HT1080 (cell line): ENCODE data around the gene DNAJB12. TPM values are rescaled to one million over a fixed set of nuclear protein-coding genes. Genes with fewer than 3 reads are reported as not detected.
"Not testable (repeated sequence)": the region's sequence is repeated elsewhere in the genome, so short reads cannot be mapped to it uniquely, and the experiment has no call there.

Experiments
- DNase-seq: peaks from one replicate; pipeline ENCODE4 v3.0.0-alpha.2; 2015; ENCODE audit warnings: low read depth
- polyA plus RNA-seq, 2 experiments: library from polyadenylated mRNA; depleted of rRNA; stranded (reverse); fragments of >200 nt; gene quantifications; 2 replicates each; pipeline ENCODE4 v1.2.3, GENCODE V29; 2015
- total RNA-seq: library from RNA; depleted of rRNA; stranded (reverse); fragments of >200 nt; shearing (Covaris generic); gene quantifications from 2 replicates; pipeline ENCODE4 v1.2.3, GENCODE V29; 2014; rRNA removed

Gene DNAJB12
- total RNA-seq, result 43.8 and 53.5 TPM in 2 replicates
- polyA plus RNA-seq (2015; cell fraction: cytosol; rRNA removed), result 30.4 and 32.9 TPM in 2 replicates
- 32.7 and 33.9 TPM in 2 replicates for polyA plus RNA-seq (2015; cell fraction: nucleus; rRNA removed)

GRCh38 chr10:72354356-72355213 lies at the start of gene DNAJB12:
TSS of gene DNAJB12 (minus strand) at chr10:72354919. CDS start at chr10:72354897, 22 bp downstream.
- DNase-seq, result peak; percentile 97

DNA sequence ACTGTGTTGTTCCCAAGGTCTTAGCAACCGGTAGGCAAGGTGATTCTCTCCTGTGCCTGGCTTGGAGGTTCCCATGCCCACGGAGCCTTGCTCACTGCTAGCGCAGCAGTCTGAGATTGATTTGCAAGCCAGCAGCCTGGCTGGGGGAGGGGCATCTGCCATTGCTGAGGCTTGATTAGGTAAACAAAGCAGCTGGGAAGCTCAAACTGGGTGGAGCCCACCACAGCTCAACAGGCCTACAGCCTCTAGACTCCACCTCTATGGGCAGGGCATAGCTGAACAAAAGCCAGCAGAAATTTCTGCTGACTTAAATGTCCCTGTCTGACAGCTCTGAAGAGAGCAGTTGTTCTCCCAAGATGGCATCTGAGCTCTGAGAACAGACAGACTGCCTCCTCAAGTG lies 40.9 kb upstream of the DNAJB12 start:
- DNase-seq, result not testable (repeated sequence)

GRCh38 chr10:72392571-72392970 lies 37.9 kb upstream of the DNAJB12 start:
- no peak for DNase-seq

DNA sequence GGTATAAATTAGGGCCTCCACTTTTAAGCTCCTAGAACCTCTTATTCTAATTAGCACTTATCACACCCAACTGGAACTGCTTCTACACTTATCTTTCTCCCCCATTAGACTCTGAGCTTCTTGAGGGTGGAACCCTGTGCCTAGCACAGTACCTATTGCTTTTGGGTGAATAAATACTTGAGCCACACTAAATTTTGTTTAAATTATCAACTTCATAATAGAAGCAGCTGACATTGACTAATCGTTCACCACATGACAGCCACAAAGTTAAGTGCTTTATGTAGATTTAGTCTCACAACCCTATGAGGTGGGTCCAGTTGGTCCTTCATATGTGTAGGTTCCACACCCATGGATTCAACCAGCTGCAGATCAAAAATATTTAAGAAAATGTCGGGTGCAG lies 36.0 kb upstream of the DNAJB12 start:
- DNase-seq, result no peak

- DNase-seq, result no peak
Measured at GRCh38 chr10:72389716-72390115, 35.0 kb upstream of the DNAJB12 start.

DNA sequence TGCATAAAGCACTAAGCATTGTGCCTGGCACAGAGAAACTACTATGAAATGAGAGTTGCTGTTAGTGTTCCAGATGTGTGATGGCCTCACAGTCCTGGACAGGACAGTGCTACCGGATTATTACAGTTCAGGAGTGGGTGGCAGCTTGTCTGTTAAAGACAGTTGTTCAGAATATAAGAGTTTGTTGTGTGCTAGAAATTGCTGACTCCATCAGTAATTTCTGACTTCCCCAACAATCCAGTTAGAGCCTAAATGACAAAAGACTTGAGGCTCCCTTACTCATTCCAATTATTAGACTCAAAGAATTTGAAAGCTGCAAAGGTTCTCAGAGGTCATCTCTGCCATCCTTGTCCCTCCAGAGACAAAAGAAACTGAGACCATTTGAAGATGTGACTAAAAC lies 34.3 kb upstream of the DNAJB12 start:
- DNase-seq, result no peak

DNA sequence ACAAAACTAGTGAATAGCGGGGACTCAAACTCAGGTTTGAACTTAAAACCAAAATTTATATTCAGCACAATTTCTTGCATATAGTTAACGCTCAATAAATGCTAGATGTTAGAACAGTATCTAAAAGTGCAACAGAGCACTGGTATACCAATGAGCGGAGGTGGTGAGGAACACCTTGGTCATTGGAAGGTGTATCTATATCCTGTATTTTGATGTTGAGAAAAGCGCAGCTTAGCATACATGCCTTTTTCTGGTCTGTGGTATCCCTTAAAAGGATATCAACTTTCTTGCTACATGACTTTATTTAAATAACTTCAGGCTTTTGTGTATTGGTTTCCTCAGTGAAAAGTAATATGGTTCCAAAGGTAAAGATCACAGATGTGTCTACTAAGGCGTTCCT lies 33.3 kb upstream of the DNAJB12 start:
- DNase-seq, result no peak

DNA sequence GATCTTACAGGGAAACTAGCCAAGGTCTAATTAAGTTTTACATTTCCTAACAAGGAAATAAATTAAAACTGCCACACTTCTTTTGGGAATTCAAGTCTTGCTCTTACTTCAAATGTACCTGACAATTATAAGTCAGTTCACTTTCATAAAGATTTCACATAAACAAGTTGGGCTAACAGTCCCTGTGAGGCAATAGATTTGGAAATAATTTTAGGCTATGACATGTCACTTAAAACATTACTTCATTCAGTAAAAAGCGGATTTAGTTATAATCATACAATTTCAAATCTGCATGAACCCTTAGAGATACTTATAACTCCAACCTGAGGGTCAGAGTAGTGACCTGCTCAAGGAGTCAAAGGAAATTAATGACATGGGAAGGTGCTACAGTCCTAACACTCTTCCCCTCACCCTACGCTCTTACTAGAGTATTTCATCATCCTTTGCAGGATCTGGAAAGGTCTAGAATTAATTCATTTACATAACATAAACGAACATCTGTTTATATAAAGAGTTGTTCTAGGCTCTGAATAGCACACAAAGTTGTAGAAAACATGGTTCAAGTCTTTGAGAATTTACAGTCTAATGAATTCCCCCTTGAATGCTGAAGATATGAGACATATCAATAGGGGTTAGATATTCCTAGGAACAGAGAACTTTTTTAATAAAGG lies 32.3 kb upstream of the DNAJB12 start:
- DNase-seq, result no peak

DNA sequence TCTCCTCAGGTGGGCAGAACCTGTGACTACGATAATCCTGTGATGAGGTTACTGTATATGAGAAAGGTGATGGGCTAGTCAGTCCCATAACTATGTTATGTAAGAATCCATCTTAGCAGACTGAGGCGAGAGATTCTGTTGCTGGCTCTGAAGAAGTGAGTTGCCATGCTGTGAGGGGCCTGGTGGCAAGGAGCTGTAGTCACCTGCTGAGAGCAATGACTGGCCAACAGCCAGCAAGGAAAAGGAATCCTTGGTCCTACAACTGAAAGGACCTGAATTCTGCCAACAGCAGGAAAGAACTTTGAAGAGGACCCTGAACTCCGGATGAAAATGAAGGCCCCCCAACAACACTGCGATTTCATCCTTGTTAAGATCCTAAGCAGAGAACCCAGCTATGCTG lies 31.0 kb upstream of the DNAJB12 start:
- no peak for DNase-seq

GRCh38 chr10:72384982-72385381 lies 30.3 kb upstream of the DNAJB12 start:
- not testable (repeated sequence) for DNase-seq

DNA sequence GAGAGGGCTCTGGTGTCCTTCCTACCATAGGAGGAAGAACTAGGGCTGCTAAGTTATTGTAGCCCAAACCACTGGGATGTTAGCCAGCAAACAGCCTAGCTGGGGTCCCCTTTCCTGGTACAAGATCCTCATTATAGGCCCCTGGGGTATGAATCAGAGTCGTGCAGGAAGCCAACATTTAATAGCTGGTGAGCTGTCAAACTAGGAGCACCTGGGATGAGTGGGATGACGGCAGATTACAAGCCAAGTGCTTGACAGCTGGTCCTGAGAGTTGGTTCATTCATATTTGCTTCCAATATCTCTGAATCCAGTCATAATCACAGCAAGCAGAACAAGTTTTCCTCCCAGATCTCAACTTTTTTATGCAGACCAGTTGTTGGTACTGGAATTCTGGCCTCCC lies 25.1 kb upstream of the DNAJB12 start:
- peak; percentile 58 for DNase-seq

- no peak for DNase-seq
Measured at GRCh38 chr10:72379062-72379461, 24.3 kb upstream of the DNAJB12 start.

DNA sequence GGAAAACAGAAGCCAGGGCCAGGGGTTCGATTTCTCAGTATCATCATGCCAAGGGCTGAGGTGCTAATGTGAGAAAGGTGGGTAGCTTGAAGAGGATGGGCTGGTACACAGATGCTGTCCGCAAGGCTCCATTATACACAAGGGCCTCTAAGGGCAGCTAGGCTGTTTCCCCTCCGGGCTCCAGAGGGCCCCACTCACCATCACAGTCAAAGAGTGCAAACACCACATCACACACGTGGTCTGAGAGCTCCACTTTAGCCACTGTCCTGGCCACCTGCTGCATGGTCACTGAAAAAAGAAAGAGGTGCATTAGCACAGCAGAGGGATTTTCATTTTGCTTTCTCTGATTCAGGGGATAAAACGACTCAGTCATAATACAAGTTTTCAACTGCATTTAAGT lies 20.9 kb upstream of the DNAJB12 start:
- peak; percentile 32 for DNase-seq

GRCh38 chr10:72375173-72375572 lies 20.5 kb upstream of the DNAJB12 start:
- no peak for DNase-seq

GRCh38 chr10:72370201-72370722 lies 15.5 kb upstream of the DNAJB12 start:
- no peak for DNase-seq

- no peak for DNase-seq
Measured at GRCh38 chr10:72367301-72367960, 12.7 kb upstream of the DNAJB12 start.

DNA sequence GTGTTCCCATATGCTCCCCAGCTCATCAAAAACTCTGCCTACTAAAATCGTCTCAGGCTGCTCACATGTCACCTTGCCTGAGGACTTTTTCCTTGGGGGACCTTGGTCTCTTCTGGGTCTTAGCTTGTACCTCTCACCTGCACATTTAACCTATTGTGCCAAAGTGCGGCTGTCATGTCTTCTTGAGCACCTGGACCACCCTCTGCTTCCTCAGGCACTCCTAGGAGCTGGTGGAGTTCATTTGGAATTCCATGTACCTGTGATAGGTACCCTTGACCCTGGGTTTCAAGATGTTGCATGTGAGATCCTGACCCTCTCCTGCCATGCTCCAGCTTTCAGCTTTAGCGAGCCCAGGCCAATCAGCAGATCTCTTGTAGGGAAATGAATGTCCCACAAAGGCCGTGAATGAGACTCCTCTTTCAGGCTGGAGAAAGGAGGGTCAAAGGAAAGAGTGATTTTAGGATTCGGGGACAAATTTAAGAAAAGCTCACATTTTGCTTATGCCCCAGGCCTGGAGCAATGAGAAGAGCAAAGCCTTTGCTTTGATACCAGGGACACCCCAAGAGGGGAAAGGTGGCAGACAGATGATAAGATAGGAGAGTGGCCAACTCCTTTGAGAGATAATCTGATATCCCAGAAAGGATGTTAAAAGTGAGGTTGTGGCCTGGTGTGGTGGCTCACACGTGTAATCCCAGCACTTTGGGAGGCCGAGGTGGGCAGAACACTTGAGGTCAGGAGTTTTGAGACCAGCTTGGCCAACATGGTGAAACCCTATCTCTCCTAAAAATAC lies 10.6 kb upstream of the DNAJB12 start:
- no peak for DNase-seq

DNA sequence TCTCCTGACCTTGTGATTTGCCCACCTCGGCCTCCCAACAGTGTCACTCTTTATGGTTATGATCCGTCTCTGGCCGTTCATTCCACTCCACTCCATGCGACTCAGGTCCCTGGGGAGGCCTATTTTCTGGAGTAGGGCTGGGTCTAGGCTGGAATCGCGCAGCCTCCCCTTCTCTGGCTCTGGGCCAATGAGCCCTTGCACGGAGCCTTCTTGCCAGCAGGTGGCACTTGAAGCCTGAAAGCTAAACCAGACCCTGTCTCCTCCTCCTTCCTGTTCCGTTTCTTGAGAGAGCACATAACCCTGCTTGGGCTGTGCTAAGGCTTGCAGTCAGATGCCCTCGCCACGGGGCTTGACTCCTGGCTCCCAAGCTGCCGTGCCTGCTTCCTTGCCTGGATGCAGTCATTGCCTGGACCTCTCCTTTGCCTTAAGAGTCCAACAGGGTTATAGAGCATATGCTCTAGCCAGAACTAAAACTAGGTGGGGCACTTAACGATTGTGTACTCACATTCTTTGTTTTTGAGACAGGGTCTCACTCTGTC lies 9.6 kb upstream of the DNAJB12 start:
- peak; percentile 93 for DNase-seq

DNA sequence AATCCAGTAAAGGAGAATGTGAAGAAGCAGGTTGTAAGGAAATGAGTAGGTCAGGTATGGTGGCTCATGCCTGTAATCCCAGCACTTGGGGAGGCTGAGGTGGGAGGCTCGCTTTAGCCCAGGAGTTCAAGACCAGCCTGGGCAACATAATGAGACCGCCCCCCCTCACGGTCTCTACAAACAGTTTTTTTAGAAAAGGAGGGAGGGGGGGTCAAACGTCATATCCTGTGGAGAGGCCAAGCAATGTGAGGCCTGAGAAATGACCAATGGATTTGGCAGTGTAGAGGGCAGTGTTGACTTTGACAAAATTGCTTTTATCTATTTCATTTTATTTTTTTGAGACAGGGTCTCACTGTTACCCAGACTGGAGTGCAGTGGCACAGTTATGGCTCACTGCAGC lies 2.3 kb upstream of the DNAJB12 start:
- no peak for DNase-seq

DNA sequence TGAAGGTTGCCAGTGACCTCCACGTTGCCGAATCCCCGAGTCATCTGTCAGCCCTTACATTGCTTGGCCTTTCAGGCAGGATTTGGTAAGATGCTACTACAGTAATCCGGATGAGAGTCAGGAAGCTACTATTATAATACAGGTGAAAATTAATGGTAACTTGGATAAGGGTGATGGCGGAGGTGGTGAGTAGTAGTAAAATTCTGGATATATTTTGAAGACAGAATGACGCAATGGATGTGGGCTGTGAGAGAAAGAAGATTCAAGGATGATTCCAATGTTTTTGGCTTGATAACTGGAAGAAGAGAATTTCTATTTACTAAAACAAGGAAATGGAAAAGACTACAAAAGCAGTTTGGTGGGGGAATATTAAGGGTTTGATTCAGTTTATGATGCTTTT lies 1.4 kb upstream of the DNAJB12 start:
- DNase-seq, result no peak

GRCh38 chr10:72355214-72355555 lies 466 bp upstream of the DNAJB12 start:
- DNase-seq, result no peak
